GM12878 (cell line): Measurements from ENCODE around the gene ZNF608. TPM values are rescaled to one million over a fixed set of nuclear protein-coding genes. Genes with fewer than 3 reads are reported as not detected.

Experiments
- ATAC-seq: fragments of 200-7000 bp; cut with Tn5 transposase; 3 replicates; pipeline ENCODE4 v1.9.1; 2020; ENCODE audit warnings: mild to moderate bottlenecking, moderate library complexity
- BruUV-seq: library from RNA; stranded (reverse); fragments of 400-500 nt; replicated peaks from 2 replicates; lab custom pipeline; 2021; lab: Mats Ljungman, UMichigan
- CTCF ChIA-PET: fragments of 300-600 bp; sonication (Branson Sonifier 250); formaldehyde crosslinking; extraction: SDS; loops from one replicate; lab custom pipeline; 2021; ENCODE audit warnings: inconsistent platforms; lab: Yijun Ruan, JAX
- POLR2A ChIA-PET: fragments of 350-600 bp; formaldehyde crosslinking; extraction: SDS; loops from one replicate; lab custom pipeline; 2021; ENCODE audit warnings: inconsistent platforms; lab: Charles Lee
- RAD21 ChIA-PET: fragments of 300-600 bp; sonication (Branson Sonifier 250); formaldehyde crosslinking; loops from one replicate; lab custom pipeline; 2023; ENCODE audit warnings: antibody characterized with exemption; ENCODE audit not compliant: unreplicated experiment; lab: Charles Lee
- SMC1A ChIA-PET: fragments of 300-600 bp; sonication (Branson Sonifier 250); formaldehyde crosslinking; loops from one replicate; lab custom pipeline; 2023; ENCODE audit not compliant: unreplicated experiment, uncharacterized antibody; lab: Charles Lee
- DNase-seq: peaks from one replicate; pipeline ENCODE4 v3.0.0-alpha.2; 2011; ENCODE audit warnings: low read depth, low spot score
- FAIRE-seq: peaks from 3 replicates; lab custom pipeline; 2011; peaks lifted over from hg19 to GRCh38; lab: Jason Lieb, UNC
- H2AFZ ChIP-seq: 2 replicates; pipeline ENCODE4 v1.6.0; 2011; ENCODE audit warnings: low read depth, low read length, control low read depth; ENCODE audit not compliant: control insufficient read depth
- H3K27ac ChIP-seq: 2 replicates; pipeline ENCODE4 v1.5.1; 2011; ENCODE audit warnings: control low read depth; ENCODE audit not compliant: control insufficient read depth, insufficient read depth
- H3K27me3 ChIP-seq, 2 experiments: replicated peaks in 1 of 2; 2 replicates each; pipeline versions ENCODE4 v1.6.0 to v1.6.1; 2011; ENCODE audit warnings: low read length in 1 of 2; ENCODE audit not compliant: control insufficient read depth in 2 of 2, insufficient read depth in 2 of 2
- H3K36me3 ChIP-seq, 2 experiments: 2 replicates each; pipeline ENCODE4 v1.5.1; 2011; ENCODE audit warnings: low read length in 1 of 2; ENCODE audit not compliant: control insufficient read depth in 2 of 2, insufficient read depth in 2 of 2
- H3K4me1 ChIP-seq: 2 replicates; pipeline ENCODE4 v1.6.1; 2011; ENCODE audit warnings: mild to moderate bottlenecking, low read length, moderate library complexity, mixed read lengths; ENCODE audit not compliant: control insufficient read depth, insufficient read depth
- H3K4me2 ChIP-seq: 2 replicates; pipeline ENCODE4 v1.6.0; 2011; ENCODE audit warnings: control low read depth; ENCODE audit not compliant: control insufficient read depth, insufficient read depth
- H3K4me3 ChIP-seq: fragments of 200-600 bp; sonication (generic); 2 replicates; pipeline ENCODE4 v1.5.1; 2016
- H3K79me2 ChIP-seq: 2 replicates; pipeline ENCODE4 v1.6.0; 2011; ENCODE audit warnings: low read length; ENCODE audit not compliant: control insufficient read depth, insufficient read depth
- H3K9ac ChIP-seq: 2 replicates; pipeline ENCODE4 v1.8.0; 2011; ENCODE audit warnings: low read length, control low read depth, mixed read lengths; ENCODE audit not compliant: control insufficient read depth, insufficient read depth
- H3K9me3 ChIP-seq: replicated peaks from 3 replicates; pipeline ENCODE4 v1.5.1; 2011; ENCODE audit warnings: mild to moderate bottlenecking, low read length; ENCODE audit not compliant: control insufficient read depth, insufficient read depth
- H4K20me1 ChIP-seq: 2 replicates; pipeline ENCODE4 v1.6.0; 2011; ENCODE audit not compliant: control insufficient read depth, insufficient read depth
- CBFB ChIP-seq: IDR thresholded peaks from 2 replicates; pipeline ENCODE4 v1.6.1; 2016; ENCODE audit warnings: antibody characterized with exemption, low read depth
- CBX5 ChIP-seq: sonication (generic); IDR thresholded peaks from 2 replicates; pipeline ENCODE4 v1.6.1; 2016; ENCODE audit warnings: low read depth, moderate library complexity, mild to moderate bottlenecking, inconsistent platforms
- E4F1 ChIP-seq: fragments of 450-650 bp; IDR thresholded peaks from 2 replicates; pipeline ENCODE4 v1.6.1; 2018; ENCODE audit warnings: borderline replicate concordance, mild to moderate bottlenecking; ENCODE audit not compliant: partially characterized antibody
- MXI1 ChIP-seq: fragments of 150-350 bp; IDR thresholded peaks from 2 replicates; pipeline ENCODE4 v1.6.1; 2011; ENCODE audit warnings: low read depth, mild to moderate bottlenecking, inconsistent platforms, low read length, improper control_type of control experiment
- RELA ChIP-seq: fragments of 450-650 bp; IDR thresholded peaks from 2 replicates; pipeline ENCODE4 v1.8.0; 2014; ENCODE audit warnings: borderline replicate concordance; ENCODE audit not compliant: partially characterized antibody
- SMAD5 ChIP-seq: IDR thresholded peaks from 2 replicates; pipeline ENCODE4 v1.6.1; 2016; ENCODE audit warnings: antibody characterized with exemption, low read depth
- TAF1 ChIP-seq: IDR thresholded peaks from 2 replicates; pipeline ENCODE4 v1.6.1; 2011; ENCODE audit warnings: mild to moderate bottlenecking, low read depth, low read length, borderline replicate concordance
- TBL1XR1 ChIP-seq: IDR thresholded peaks from 2 replicates; pipeline ENCODE4 v1.6.1; 2012; ENCODE audit warnings: low read depth, low read length, improper control_type of control experiment
- USF2 ChIP-seq: IDR thresholded peaks from 2 replicates; pipeline ENCODE4 v1.6.1; 2011; ENCODE audit warnings: low read depth, low read length, improper control_type of control experiment, borderline replicate concordance
- WRNIP1 ChIP-seq: IDR thresholded peaks from 2 replicates; pipeline ENCODE4 v1.6.1; 2011; ENCODE audit warnings: low read depth, low read length, improper control_type of control experiment, borderline replicate concordance
- ZBTB11 ChIP-seq: fragments of 450-650 bp; formaldehyde crosslinking; IDR thresholded peaks from 2 replicates; pipeline ENCODE4 v1.5.0; 2022; ENCODE audit warnings: mild to moderate bottlenecking, missing genetic modification characterization
- ZNF622 ChIP-seq: fragments of 450-650 bp; IDR thresholded peaks from 2 replicates; pipeline ENCODE4 v1.6.1; 2017; ENCODE audit warnings: mild to moderate bottlenecking, inconsistent platforms
- in situ Hi-C: fragments of 300-500 bp; cut with MboI; formaldehyde crosslinking; loops from 9 replicates; pipeline ENCODE4 v1.14.3; 2018; ENCODE audit warnings: mixed read lengths
- intact Hi-C: fragments of 100-400 bp; cut with micrococcal nuclease; formaldehyde crosslinking; loops from one replicate; pipeline ENCODE4 v1.14.2; 2022; ENCODE audit not compliant: unreplicated experiment
- polyA plus RNA-seq, 11 experiments: library from polyadenylated mRNA; depleted of rRNA in 4 of 11; unstranded in 6 of 11; stranded (reverse) in 5 of 11; fragments of >200 nt; fragmentation: Nextera tagmentation in 4 of 11; fragmentation: Illumina TruSeq in 1 of 11; extraction: Ambion mirVana in 4 of 11; extraction: Trizol in 1 of 11; gene quantifications; 1 replicate in 1 of 11; 2 replicates in 10 of 11; pipeline versions ENCODE4 v1.2.1 to v1.2.3, GENCODE V29; 2011 to 2016; ENCODE audit warnings: inconsistent platforms in 2 of 11, missing spikeins in 2 of 11, low read depth in 1 of 11
- total RNA-seq, 4 experiments: library from RNA; depleted of rRNA in 3 of 4; stranded (reverse); fragments of >200 nt in 3 of 4; fragmentation: Illumina TruSeq in 1 of 4; extraction: Trizol in 1 of 4; gene quantifications; 2 replicates each; pipeline versions ENCODE4 v1.2.1 to v1.2.3, GENCODE V29; 2013 to 2021
- TF ChIP-seq, protein P1 (sequence below): fragments of 450-650 bp; IDR thresholded peaks from 2 replicates; pipeline ENCODE4 v1.6.1; 2016; ENCODE audit warnings: mild to moderate bottlenecking, moderate library complexity, borderline replicate concordance

The ZNF608 gene
- total and polyA plus RNA-seq, 10 of the 15 experiments (the other 5 are each of a cell fraction or from before 2014, with no cell fraction given): 0.19 to 6.7 (median 0.64) TPM

- ChIA-PET CTCF (interaction anchor here (0.9 to 1.2 kb wide), 4 partner anchors 10 to 22 kb away, joined by 3 to 4 read pairs (median 4); no protein-coding TSS in a partner anchor), RAD21 (interaction anchor here (0.8 to 1.5 kb wide), 3 partner anchors 17 to 62 kb away, joined by 3 to 4 read pairs (median 4); no protein-coding TSS in a partner anchor), SMC1A (interaction anchor here (0.6 to 2.0 kb wide), 5 partner anchors 9 to 55 kb away, joined by 3 to 8 read pairs (median 3); no protein-coding TSS in a partner anchor), POLR2A (interaction anchor here (0.7 kb wide), 1 partner anchor 39 kb away, joined by 3 read pairs; no protein-coding TSS in a partner anchor)
- Histone ChIP-seq H3K4me1 (no peaks in the 10 kb centered on the region), H3K36me3 (no peaks in the 10 kb centered on the region), H3K27ac (no peak overlapping the region), H3K4me2 (no peak overlapping the region), H2AFZ (no peak overlapping the region), H3K9ac (no peak overlapping the region), H3K27me3 (no peaks in the 10 kb centered on the region; a peak in 1 of 4 replicates), H4K20me1 (no peaks in the 10 kb centered on the region), H3K4me3 (no peak overlapping the region), H3K79me2 (peaks cover 10% of the 10 kb centered on the region), H3K9me3 (no peaks in the 10 kb centered on the region)
- TF ChIP-seq TAF1: no peak
- TF ChIP-seq WRNIP1: no peak
- no peak for TF ChIP-seq CBX5
- no peak for TF ChIP-seq RELA
- no peak for TF ChIP-seq SMAD5
- TF ChIP-seq ZNF622: no peak
- no peak for TF ChIP-seq TBL1XR1
- no peak for TF ChIP-seq E4F1
- TF ChIP-seq USF2: no peak
- TF ChIP-seq CBFB: no peak
- TF ChIP-seq, protein P1, sequence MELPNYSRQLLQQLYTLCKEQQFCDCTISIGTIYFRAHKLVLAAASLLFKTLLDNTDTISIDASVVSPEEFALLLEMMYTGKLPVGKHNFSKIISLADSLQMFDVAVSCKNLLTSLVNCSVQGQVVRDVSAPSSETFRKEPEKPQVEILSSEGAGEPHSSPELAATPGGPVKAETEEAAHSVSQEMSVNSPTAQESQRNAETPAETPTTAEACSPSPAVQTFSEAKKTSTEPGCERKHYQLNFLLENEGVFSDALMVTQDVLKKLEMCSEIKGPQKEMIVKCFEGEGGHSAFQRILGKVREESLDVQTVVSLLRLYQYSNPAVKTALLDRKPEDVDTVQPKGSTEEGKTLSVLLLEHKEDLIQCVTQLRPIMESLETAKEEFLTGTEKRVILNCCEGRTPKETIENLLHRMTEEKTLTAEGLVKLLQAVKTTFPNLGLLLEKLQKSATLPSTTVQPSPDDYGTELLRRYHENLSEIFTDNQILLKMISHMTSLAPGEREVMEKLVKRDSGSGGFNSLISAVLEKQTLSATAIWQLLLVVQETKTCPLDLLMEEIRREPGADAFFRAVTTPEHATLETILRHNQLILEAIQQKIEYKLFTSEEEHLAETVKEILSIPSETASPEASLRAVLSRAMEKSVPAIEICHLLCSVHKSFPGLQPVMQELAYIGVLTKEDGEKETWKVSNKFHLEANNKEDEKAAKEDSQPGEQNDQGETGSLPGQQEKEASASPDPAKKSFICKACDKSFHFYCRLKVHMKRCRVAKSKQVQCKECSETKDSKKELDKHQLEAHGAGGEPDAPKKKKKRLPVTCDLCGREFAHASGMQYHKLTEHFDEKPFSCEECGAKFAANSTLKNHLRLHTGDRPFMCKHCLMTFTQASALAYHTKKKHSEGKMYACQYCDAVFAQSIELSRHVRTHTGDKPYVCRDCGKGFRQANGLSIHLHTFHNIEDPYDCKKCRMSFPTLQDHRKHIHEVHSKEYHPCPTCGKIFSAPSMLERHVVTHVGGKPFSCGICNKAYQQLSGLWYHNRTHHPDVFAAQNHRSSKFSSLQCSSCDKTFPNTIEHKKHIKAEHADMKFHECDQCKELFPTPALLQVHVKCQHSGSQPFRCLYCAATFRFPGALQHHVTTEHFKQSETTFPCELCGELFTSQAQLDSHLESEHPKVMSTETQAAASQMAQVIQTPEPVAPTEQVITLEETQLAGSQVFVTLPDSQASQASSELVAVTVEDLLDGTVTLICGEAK: no peak
- TF ChIP-seq ZBTB11: no peak
- TF ChIP-seq MXI1: no peak
- in situ Hi-C loops: loop anchor here (25.0 kb wide), 1 partner anchor 1053 kb away; no protein-coding TSS in a partner anchor
- BruUV-seq: no TSS peak
- FAIRE-seq (no peak), ATAC-seq (no peak), DNase-seq (no peak)
- intact Hi-C loops: no loop called here
Measured at GRCh38 chr5:124714910-124715309, 31.5 kb downstream of the ZNF608 start.
